ENCODE measurements around the gene EEF1AKMT3. TPM values are rescaled to one million over a fixed set of nuclear protein-coding genes. Genes with fewer than 3 reads are reported as not detected.

The EEF1AKMT3 gene
- total RNA-seq, 1 experiment from 2014 or later, result 6.8 TPM

Small RNA genes lying within 50 kb of the gene (small RNA-seq; reads per million reads assigned to genes)
- gene MIR26A2 (0.02 to 1.3 reads per million in 2 experiments), gene RNU6-1083P (0 reads per million in 2 experiments)

Other genes starting within 250 kb of the EEF1AKMT3 start
- gene MBD6, start 249.8 kb upstream of the EEF1AKMT3 start, total RNA-seq (2014; rRNA removed; shearing (Covaris generic)), result 8.3 and 10.0 TPM in 2 replicates
- gene DCTN2, start 225.4 kb upstream of the EEF1AKMT3 start, total RNA-seq (2014; rRNA removed; shearing (Covaris generic)), result 72.8 and 76.1 TPM in 2 replicates
- gene KIF5A, start 222.6 kb upstream of the EEF1AKMT3 start, total RNA-seq (2014; rRNA removed; shearing (Covaris generic)), result 0.07 and 0.09 TPM in 2 replicates
- gene PIP4K2C, start 181.4 kb upstream of the EEF1AKMT3 start, total RNA-seq (2014; rRNA removed; shearing (Covaris generic)), result 34.6 and 39.8 TPM in 2 replicates
- gene DTX3, start 167.8 kb upstream of the EEF1AKMT3 start, total RNA-seq (2014; rRNA removed; shearing (Covaris generic)), result 22.0 and 27.4 TPM in 2 replicates
- 9.2 and 13.1 TPM in 2 replicates for gene ARHGEF25, start 161.2 kb upstream of the EEF1AKMT3 start, total RNA-seq (2014; rRNA removed; shearing (Covaris generic))
- 43.1 and 46.4 TPM in 2 replicates for gene B4GALNT1, start 139.4 kb upstream of the EEF1AKMT3 start, total RNA-seq (2014; rRNA removed; shearing (Covaris generic))
- gene OS9, start 78.5 kb upstream of the EEF1AKMT3 start, total RNA-seq (2014; rRNA removed; shearing (Covaris generic)), result 214 and 232 TPM in 2 replicates
- gene AGAP2, start 33.9 kb upstream of the EEF1AKMT3 start, total RNA-seq (2014; rRNA removed; shearing (Covaris generic)), result 0.06 TPM in 1 of 2 replicates, not detected in the other
- gene TSPAN31, start 27.6 kb upstream of the EEF1AKMT3 start, total RNA-seq (2014; rRNA removed; shearing (Covaris generic)), result 44.4 and 49.9 TPM in 2 replicates
- gene CDK4, start 20.3 kb upstream of the EEF1AKMT3 start, total RNA-seq (2014; rRNA removed; shearing (Covaris generic)), result 115 and 116 TPM in 2 replicates
- 3.6 and 3.8 TPM in 2 replicates for gene MARCHF9, start 17.5 kb upstream of the EEF1AKMT3 start, total RNA-seq (2014; rRNA removed; shearing (Covaris generic))
- 5.1 and 5.4 TPM in 2 replicates for gene CYP27B1, start 5.5 kb upstream of the EEF1AKMT3 start, total RNA-seq (2014; rRNA removed; shearing (Covaris generic))
- gene METTL1, start 509 bp upstream of the EEF1AKMT3 start, total RNA-seq (2014; rRNA removed; shearing (Covaris generic)), result 14.2 and 23.3 TPM in 2 replicates
- 42.2 and 53.8 TPM in 2 replicates for gene TSFM, start 10.2 kb downstream of the EEF1AKMT3 start, total RNA-seq (2014; rRNA removed; shearing (Covaris generic))
- 0.67 and 0.72 TPM in 2 replicates for gene AVIL, start 46.1 kb downstream of the EEF1AKMT3 start, total RNA-seq (2014; rRNA removed; shearing (Covaris generic))
- 38.2 and 43.6 TPM in 2 replicates for gene CTDSP2, start 74.1 kb downstream of the EEF1AKMT3 start, total RNA-seq (2014; rRNA removed; shearing (Covaris generic))
- gene ATP23, start 169.0 kb downstream of the EEF1AKMT3 start, total RNA-seq (2014; rRNA removed; shearing (Covaris generic)), result 15.2 and 19.1 TPM in 2 replicates